Activated CD8-positive, alpha-beta memory T cell treated with anti-CD3 and anti-CD28 coated beads, Interleukin-2, amount 10 ng/mL, durations not matched to agents 7 days and 5 days (primary cell): ENCODE data around the gene GDPD1. TPM values are rescaled to one million over a fixed set of nuclear protein-coding genes. Genes with fewer than 3 reads are reported as not detected.
"Not testable (repeated sequence)": the region's sequence is repeated elsewhere in the genome, so short reads cannot be mapped to it uniquely, and the experiment has no call there.

Experiments used
- ATAC-seq: fragments of 150-1000 bp; cut with Tn5 transposase; one replicate; pipeline ENCODE4 v1.10.0; 2021; ENCODE audit warnings: moderate library complexity
- CTCF ChIA-PET: fragments of 350-600 bp; sonication (Branson Sonifier 250); formaldehyde crosslinking; loops from one replicate; lab custom pipeline; 2021; ENCODE audit warnings: antibody characterized with exemption; lab: Charles Lee
- DNase-seq: peaks from one replicate; pipeline ENCODE4 v3.0.0-alpha.2; 2020
- H3K27ac Mint-ChIP-seq: one replicate; pipeline ENCODE4 v1.8.0; 2021; ENCODE audit warnings: mild to moderate bottlenecking, mixed read lengths
- H3K27me3 Mint-ChIP-seq: one replicate; pipeline ENCODE4 v1.8.0; 2021; ENCODE audit warnings: mixed read lengths
- H3K36me3 Mint-ChIP-seq: one replicate; pipeline ENCODE4 v1.8.0; 2021; ENCODE audit warnings: mild to moderate bottlenecking, mixed read lengths
- H3K4me1 Mint-ChIP-seq: one replicate; pipeline ENCODE4 v1.8.0; 2021; ENCODE audit warnings: mixed read lengths
- H3K4me3 Mint-ChIP-seq: one replicate; pipeline ENCODE4 v1.8.0; 2021; ENCODE audit warnings: mild to moderate bottlenecking, moderate library complexity, mixed read lengths
- H3K9me3 Mint-ChIP-seq: one replicate; pipeline ENCODE4 v1.8.0; 2022; ENCODE audit warnings: low read depth, mixed read lengths
- total RNA-seq, 2 experiments: library from RNA; stranded (reverse); gene quantifications; one replicate each; pipeline ENCODE4 v1.2.3, GENCODE V29; 2021

GDPD1 gene
- total RNA-seq, 2 experiments from 2014 or later, result 2.5 to 2.9 TPM

- Mint-ChIP-seq H3K27ac (no peak overlapping the region), H3K27me3 (peaks cover 21% of the 10 kb centered on the region), H3K9me3 (no peaks in the 10 kb centered on the region), H3K4me1 (no peaks in the 10 kb centered on the region), H3K4me3 (no peak overlapping the region), H3K36me3 (no peaks in the 10 kb centered on the region)
- CTCF ChIA-PET, result no interaction called here
- ATAC-seq (no peak), DNase-seq (no peak)
These were observed 84.5 kb downstream of the GDPD1 start for GRCh38 chr17:59304811-59305210.

- Mint-ChIP-seq H3K4me3 (no peak overlapping the region), H3K27me3 (peaks cover 2% of the 10 kb centered on the region), H3K9me3 (no peaks in the 10 kb centered on the region), H3K27ac (no peak overlapping the region), H3K4me1 (peaks cover 8% of the 10 kb centered on the region), H3K36me3 (no peaks in the 10 kb centered on the region)
- CTCF ChIA-PET, result interaction anchor here (0.6 to 13.2 kb wide), 45 partner anchors 9 to 740 kb away, joined by 3 to 199 read pairs (median 4); partner anchors contain the start of genes DHX40 and GDPD1
- ATAC-seq, result no peak
- DNase-seq, result no peak
These were observed 90.1 kb downstream of the GDPD1 start for GRCh38 chr17:59310263-59310920.

GRCh38 chr17:59311051-59311468 lies 90.7 kb downstream of the GDPD1 start:
- DNase-seq, result peak; percentile 66
- Mint-ChIP-seq H3K4me3 (no peak overlapping the region), H3K27me3 (peaks cover under 1% of the 10 kb centered on the region), H3K27ac (peak overlapping the region; percentile 25), H3K36me3 (no peaks in the 10 kb centered on the region), H3K4me1 (peaks cover 8% of the 10 kb centered on the region), H3K9me3 (no peaks in the 10 kb centered on the region)
- CTCF ChIA-PET, result interaction anchor here (0.7 to 13.2 kb wide), 45 partner anchors 9 to 740 kb away, joined by 3 to 199 read pairs (median 4); partner anchors contain the start of genes DHX40 and GDPD1
- peak; percentile 96 for ATAC-seq

GRCh38 chr17:59311521-59311920 lies 91.2 kb downstream of the GDPD1 start:
- H3K36me3 Mint-ChIP-seq, H3K4me3 Mint-ChIP-seq, H3K9me3 Mint-ChIP-seq, ATAC-seq, DNase-seq, H3K4me1 Mint-ChIP-seq, H3K27me3 Mint-ChIP-seq: not testable (repeated sequence)
- H3K27ac Mint-ChIP-seq, result peak overlapping the region; percentile 25
- CTCF ChIA-PET, result interaction anchor here (0.7 to 13.2 kb wide), 35 partner anchors 8 to 739 kb away, joined by 3 to 199 read pairs (median 4); partner anchors contain the start of genes DHX40 and GDPD1

- Mint-ChIP-seq H3K27me3 (no peaks in the 10 kb centered on the region), H3K36me3 (no peaks in the 10 kb centered on the region), H3K9me3 (no peaks in the 10 kb centered on the region), H3K4me3 (no peak overlapping the region), H3K4me1 (peaks cover 6% of the 10 kb centered on the region), H3K27ac (no peak overlapping the region)
- CTCF ChIA-PET, result interaction anchor here (0.8 to 13.2 kb wide), 6 partner anchors 9 to 158 kb away, joined by 3 to 199 read pairs (median 3); no protein-coding TSS in a partner anchor
- DNase-seq (no peak), ATAC-seq (no peak)
These were observed 95.6 kb downstream of the GDPD1 start for GRCh38 chr17:59315866-59316265.

Other genes with a start within 250 kb of the GDPD1 start
- 10 to 100 TPM; 29.3 to 37.7 TPM for gene TRIM37, start 113.6 kb upstream of the GDPD1 start, total RNA-seq
- gene SKA2, start 65.3 kb upstream of the GDPD1 start, total RNA-seq, result 10 to 100 TPM; 77.8 to 78.0 TPM
- gene PRR11, start 64.8 kb upstream of the GDPD1 start, total RNA-seq, result 10 to 100 TPM; 65.4 to 69.8 TPM
- 10 to 100 TPM; 15.2 to 21.7 TPM for gene SMG8, start 10.5 kb upstream of the GDPD1 start, total RNA-seq
- gene YPEL2, start 111.1 kb downstream of the GDPD1 start, total RNA-seq, result 10 to 100 TPM in 1 of 2 experiments, 1 to 10 TPM in 1; 9.9 to 12.3 TPM